DOHH2 (cell line): ENCODE measurements around the gene SLC8A1.

Experiments used
- CTCF ChIP-seq: fragments of 200-600 bp; sonication (generic); IDR thresholded peaks from one replicate; pipeline ENCODE4 v1.5.1; 2014; ENCODE audit warnings: antibody characterized with exemption, mild to moderate bottlenecking, low read depth, low read length; ENCODE audit not compliant: poor library complexity, severe bottlenecking
- EZH2phosphoT487 ChIP-seq: fragments of 200-600 bp; sonication (generic); IDR thresholded peaks from 2 replicates; pipeline ENCODE4 v1.6.1; 2017; ENCODE audit warnings: borderline replicate concordance, mild to moderate bottlenecking, antibody characterized with exemption, low read length, moderate library complexity, mixed read lengths

GRCh38 chr2:40144022-40144421, 307.9 kb downstream of the SLC8A1 start:
- TF ChIP-seq CTCF: no peak
- TF ChIP-seq EZH2phosphoT487: no peak
